ENCODE data around the gene SNX14.

DNA sequence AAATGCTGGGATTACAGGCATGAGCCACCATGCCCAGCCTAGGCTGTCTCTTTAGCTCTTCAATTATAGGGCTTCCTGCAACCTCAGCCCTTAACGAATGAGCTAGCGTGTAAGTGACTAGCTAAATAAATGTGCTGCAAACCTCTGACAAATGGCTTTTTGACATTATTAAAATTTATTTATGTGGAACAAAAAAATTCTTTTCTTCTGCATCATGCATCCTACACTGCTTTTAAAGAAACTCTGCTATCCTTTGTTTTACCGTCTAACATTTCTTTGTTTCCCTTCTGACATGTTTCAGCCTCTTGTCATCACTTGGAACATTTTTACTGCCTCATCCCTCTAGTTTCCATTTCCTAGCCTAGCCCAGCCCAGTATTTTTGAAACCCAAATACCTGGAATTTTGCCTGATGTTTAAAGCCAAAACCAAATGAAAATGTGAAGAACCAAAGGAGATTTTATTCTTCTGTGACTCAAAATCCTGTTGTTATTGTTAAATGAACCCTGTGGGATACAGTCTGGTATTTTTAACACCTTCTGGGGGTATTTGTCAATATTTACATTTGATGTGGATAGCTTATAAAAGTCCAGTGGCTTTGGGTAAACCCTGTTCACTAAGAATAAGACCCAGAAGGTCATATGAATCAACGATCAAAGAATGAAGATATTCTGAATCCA is 134.3 kb downstream of the SNX14 start:
- TF ChIP-seq, protein P1, sequence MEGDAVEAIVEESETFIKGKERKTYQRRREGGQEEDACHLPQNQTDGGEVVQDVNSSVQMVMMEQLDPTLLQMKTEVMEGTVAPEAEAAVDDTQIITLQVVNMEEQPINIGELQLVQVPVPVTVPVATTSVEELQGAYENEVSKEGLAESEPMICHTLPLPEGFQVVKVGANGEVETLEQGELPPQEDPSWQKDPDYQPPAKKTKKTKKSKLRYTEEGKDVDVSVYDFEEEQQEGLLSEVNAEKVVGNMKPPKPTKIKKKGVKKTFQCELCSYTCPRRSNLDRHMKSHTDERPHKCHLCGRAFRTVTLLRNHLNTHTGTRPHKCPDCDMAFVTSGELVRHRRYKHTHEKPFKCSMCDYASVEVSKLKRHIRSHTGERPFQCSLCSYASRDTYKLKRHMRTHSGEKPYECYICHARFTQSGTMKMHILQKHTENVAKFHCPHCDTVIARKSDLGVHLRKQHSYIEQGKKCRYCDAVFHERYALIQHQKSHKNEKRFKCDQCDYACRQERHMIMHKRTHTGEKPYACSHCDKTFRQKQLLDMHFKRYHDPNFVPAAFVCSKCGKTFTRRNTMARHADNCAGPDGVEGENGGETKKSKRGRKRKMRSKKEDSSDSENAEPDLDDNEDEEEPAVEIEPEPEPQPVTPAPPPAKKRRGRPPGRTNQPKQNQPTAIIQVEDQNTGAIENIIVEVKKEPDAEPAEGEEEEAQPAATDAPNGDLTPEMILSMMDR (IDR thresholded peaks at IDR 0.05) = no peak
- no peak for TF ChIP-seq POLR2A (IDR thresholded peaks at IDR 0.05)

Measured in heart left ventricle (tissue), 13 donors.